ENCODE data around the gene SLC25A47. TPM values are rescaled to one million over a fixed set of nuclear protein-coding genes. Genes with fewer than 3 reads are reported as not detected.

SLC25A47 gene, protein sequence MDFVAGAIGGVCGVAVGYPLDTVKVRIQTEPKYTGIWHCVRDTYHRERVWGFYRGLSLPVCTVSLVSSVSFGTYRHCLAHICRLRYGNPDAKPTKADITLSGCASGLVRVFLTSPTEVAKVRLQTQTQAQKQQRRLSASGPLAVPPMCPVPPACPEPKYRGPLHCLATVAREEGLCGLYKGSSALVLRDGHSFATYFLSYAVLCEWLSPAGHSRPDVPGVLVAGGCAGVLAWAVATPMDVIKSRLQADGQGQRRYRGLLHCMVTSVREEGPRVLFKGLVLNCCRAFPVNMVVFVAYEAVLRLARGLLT
- total RNA-seq (2012; rRNA removed) (not detected in 2 replicates), polyA plus RNA-seq (2012; rRNA removed) (not detected in 2 replicates), Bru-seq, nascent RNA (not detected), BruChase-seq, experiment 1, labeled RNA remaining after a 6-hour chase (percentile 26 among the genes with signal in this experiment), BruChase-seq, experiment 2, labeled RNA remaining after a 2-hour chase (percentile 21 among the genes with signal in this experiment)
- polyA plus RNA-seq (2012; cell fraction: cytosol; rRNA removed), result 0.02 TPM in 1 of 2 replicates, not detected in the other
- polyA plus RNA-seq (2012; cell fraction: nucleus; rRNA removed; ENCODE audit: low replicate concordance), result 0.10 TPM in 1 of 2 replicates, not detected in the other
- long read RNA-seq, partial matches to known transcripts, result 1 of 2 reads
- long read RNA-seq, other reads (novel, unspliced or antisense), result 1 of 2 reads

DNA sequence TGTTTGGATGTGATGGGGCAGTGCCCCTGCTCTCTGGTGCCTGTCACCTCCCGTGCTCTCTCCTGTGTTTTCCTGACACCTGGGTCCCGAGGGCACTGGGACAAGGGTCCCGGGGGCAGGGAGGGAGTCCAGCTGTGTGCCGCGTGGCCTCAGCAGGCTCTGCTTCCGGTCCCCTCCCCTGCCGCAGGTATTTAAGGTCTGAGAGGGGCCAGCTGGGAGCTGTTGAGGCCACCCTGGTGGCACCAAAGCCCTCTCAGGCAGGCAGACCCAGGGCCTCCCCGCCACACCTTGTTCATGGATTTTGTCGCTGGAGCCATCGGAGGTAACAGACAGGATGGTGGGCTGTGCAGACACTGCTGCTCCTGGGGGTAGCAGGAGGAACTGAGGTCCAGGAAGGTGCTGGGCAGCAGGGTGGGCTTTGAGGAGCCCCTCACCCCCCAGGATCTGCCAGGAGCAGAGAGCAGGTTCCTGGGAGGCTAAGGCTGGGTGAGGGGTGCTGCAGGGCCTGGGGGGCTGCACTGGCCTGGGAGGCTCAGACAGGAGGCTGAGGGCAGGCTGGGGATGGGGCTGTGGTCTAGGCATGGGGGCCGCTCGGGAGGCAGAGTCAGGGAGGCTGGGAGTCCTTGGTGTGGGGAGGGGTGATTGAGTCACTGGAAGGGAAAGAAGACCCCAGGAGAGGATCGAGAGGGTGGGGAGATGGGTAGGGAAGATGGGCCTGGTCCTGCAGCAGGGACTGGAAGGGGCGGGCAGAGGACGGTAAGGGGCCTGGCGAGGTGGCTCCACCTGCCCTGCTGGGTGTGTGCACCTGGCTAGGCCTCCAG, at the start of gene SLC25A47:
SLC25A47 (plus strand) TSS at position 219 of the 821 bp plus-strand sequence; CDS start at position 295, 76 bp downstream.
- Histone ChIP-seq H3K4ac (ENCODE audit: low read depth, low read length) (no peak within 1 kb of the TSS), H3K23ac (ENCODE audit: low read depth, low read length) (no peak within 1 kb of the TSS), H2BK20ac (ENCODE audit: low read depth, low read length) (no peak within 1 kb of the TSS), H2AK9ac (replicated peaks; ENCODE audit: low read depth, low read length, poor library complexity) (peak within 1 kb of the TSS; percentile 16), H3K27ac (ENCODE audit: insufficient read depth, low read length) (no peak within 1 kb of the TSS), H2BK5ac (ENCODE audit: low read depth, low read length, poor library complexity, severe bottlenecking) (no peak within 1 kb of the TSS), H3K9me3 (ENCODE audit: control insufficient read depth, insufficient read depth, low read length) (no peaks in the 10 kb centered on the region), H4K20me1 (ENCODE audit: insufficient read depth, low read length) (no peaks in the 10 kb centered on the region), H2BK120ac (ENCODE audit: low read depth, low read length) (no peak within 1 kb of the TSS), H3K36me3 (ENCODE audit: control insufficient read depth, insufficient read depth, low read length) (no peaks in the 10 kb centered on the region), H4K5ac (ENCODE audit: low read depth, low read length) (no peak within 1 kb of the TSS), H3K14ac (replicated peaks; ENCODE audit: low read depth, low read length) (no peak within 1 kb of the TSS), H2AFZ (replicated peaks; ENCODE audit: low read length, poor library complexity) (peak within 1 kb of the TSS; percentile 21), H3K4me2 (ENCODE audit: low read depth, low read length) (no peak within 1 kb of the TSS), H3K4me1 (ENCODE audit: control insufficient read depth, insufficient read depth, low read length) (no peaks in the 10 kb centered on the region), H3K4me3 (ENCODE audit: insufficient read depth, low read depth, low read length) (no peak within 1 kb of the TSS), H3K9ac (ENCODE audit: low read depth, low read length) (no peak within 1 kb of the TSS), H3K18ac (ENCODE audit: low read depth, low read length) (no peak within 1 kb of the TSS), H3K56ac (ENCODE audit: extremely low read depth, insufficient read depth, low read length) (no peak within 1 kb of the TSS), H2AK5ac (ENCODE audit: low read depth, low read length) (no peak within 1 kb of the TSS), H3K27me3 (ENCODE audit: control insufficient read depth, insufficient read depth, low read length) (no peaks in the 10 kb centered on the region; the same call in 1 of the 2 replicates), H4K8ac (ENCODE audit: low read depth in 2 of 2, low read length in 2 of 2) (no peak within 1 kb of the TSS), H3K79me1 (ENCODE audit: low read depth in 1 of 2, low read length in 2 of 2) (no peaks in the 10 kb centered on the region), H3K9me1 (ENCODE audit: insufficient read depth, low read length) (no peaks in the 10 kb centered on the region), H4K91ac (ENCODE audit: insufficient read depth, low read depth, low read length) (no peak within 1 kb of the TSS), H2BK15ac (ENCODE audit: low read depth, low read length) (no peak within 1 kb of the TSS)
- DNase-seq (no peak), ATAC-seq (ENCODE audit: low read depth) (no peak)
- intact Hi-C loops (cut with micrococcal nuclease), result no loop called here
- TF ChIP-seq BHLHE40 (IDR thresholded peaks at IDR 0.05; ENCODE audit: low read depth, low read length) (no peak), MAZ (IDR thresholded peaks at IDR 0.05; ENCODE audit: borderline replicate concordance, low read depth, low read length) (no peak), MXI1 (IDR thresholded peaks at IDR 0.05; ENCODE audit: borderline replicate concordance, low read depth, low read length) (no peak), RFX5 (IDR thresholded peaks at IDR 0.05; ENCODE audit: low read depth, low read length) (no peak), FOS (IDR thresholded peaks at IDR 0.05; ENCODE audit: low read depth, low read length) (no peak), CEBPB (IDR thresholded peaks at IDR 0.05; ENCODE audit: low read depth, low read length) (no peak), POLR2A (IDR thresholded peaks at IDR 0.05; ENCODE audit: low read depth, low read length) (no peak), NFE2L2 (IDR thresholded peaks at IDR 0.05; ENCODE audit: low read depth, low read length) (no peak), RCOR1 (IDR thresholded peaks at IDR 0.05; ENCODE audit: insufficient replicate concordance, low read length) (no peak), CHD1 (IDR thresholded peaks at IDR 0.05; ENCODE audit: low read depth, low read length) (no peak), RAD21 (IDR thresholded peaks at IDR 0.05; ENCODE audit: low read length) (no peak), SMC3 (IDR thresholded peaks at IDR 0.05; ENCODE audit: low read depth, low read length) (no peak)
- TF ChIP-seq, protein P1, sequence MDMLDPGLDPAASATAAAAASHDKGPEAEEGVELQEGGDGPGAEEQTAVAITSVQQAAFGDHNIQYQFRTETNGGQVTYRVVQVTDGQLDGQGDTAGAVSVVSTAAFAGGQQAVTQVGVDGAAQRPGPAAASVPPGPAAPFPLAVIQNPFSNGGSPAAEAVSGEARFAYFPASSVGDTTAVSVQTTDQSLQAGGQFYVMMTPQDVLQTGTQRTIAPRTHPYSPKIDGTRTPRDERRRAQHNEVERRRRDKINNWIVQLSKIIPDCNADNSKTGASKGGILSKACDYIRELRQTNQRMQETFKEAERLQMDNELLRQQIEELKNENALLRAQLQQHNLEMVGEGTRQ (IDR thresholded peaks at IDR 0.05; ENCODE audit: low read depth, low read length), result no peak
- CTCF ChIA-PET, result no interaction called here
- BruUV-seq (replicated peaks), result no TSS peak
- in situ Hi-C loops (cut with MboI; ENCODE audit: low sequenced_read_pairs), result no loop called here
- dilution Hi-C loops (cut with HindIII; ENCODE audit: low sequenced_read_pairs, unreplicated experiment), result no loop called here
- POLR2A ChIA-PET (ENCODE audit: unreplicated experiment), result no interaction called here
- 79% methylated on average over 8 of the region's 16 CpGs; no CpG with 5 or more reads in 1 of the 2 experiments for WGBS, 2 experiments (ENCODE audit: extremely low coverage in 2 of 2, insufficient read length in 1 of 2)
